Measurements from ENCODE around the gene SLC16A5. TPM values are rescaled to one million over a fixed set of nuclear protein-coding genes. Genes with fewer than 3 reads are reported as not detected.
A peak's percentile ranks its signal among the peaks of the same experiment; 100 is the strongest.

The SLC16A5 gene
- total and polyA plus RNA-seq, 8 donors, result 2.2 to 8.8 (median 4.4) TPM

GRCh38 chr17:75082683-75083082 is 5.1 kb upstream of the SLC16A5 start:
- WGBS, 2 donors, result 52 to 64% methylated on average over 6 of the region's 6 CpGs
- Histone ChIP-seq H3K27me3 (no peaks in the 10 kb centered on the region), H3K4me3 (no peak overlapping the region), H3K27ac (no peak overlapping the region), H3K36me3 (no peaks in the 10 kb centered on the region), H3K4me1 (peaks cover 0 to 12% (median 3%) of the 10 kb centered on the region in 3 donors), H3K9me3 (no peaks in the 10 kb centered on the region)
- FAIRE-seq (no peak), ATAC-seq (no peak), DNase-seq (no peak)
- intact Hi-C loops (cut with DNase I), result no loop called here
- TF ChIP-seq CTCF (IDR thresholded peaks at IDR 0.05), result no peak

DNA sequence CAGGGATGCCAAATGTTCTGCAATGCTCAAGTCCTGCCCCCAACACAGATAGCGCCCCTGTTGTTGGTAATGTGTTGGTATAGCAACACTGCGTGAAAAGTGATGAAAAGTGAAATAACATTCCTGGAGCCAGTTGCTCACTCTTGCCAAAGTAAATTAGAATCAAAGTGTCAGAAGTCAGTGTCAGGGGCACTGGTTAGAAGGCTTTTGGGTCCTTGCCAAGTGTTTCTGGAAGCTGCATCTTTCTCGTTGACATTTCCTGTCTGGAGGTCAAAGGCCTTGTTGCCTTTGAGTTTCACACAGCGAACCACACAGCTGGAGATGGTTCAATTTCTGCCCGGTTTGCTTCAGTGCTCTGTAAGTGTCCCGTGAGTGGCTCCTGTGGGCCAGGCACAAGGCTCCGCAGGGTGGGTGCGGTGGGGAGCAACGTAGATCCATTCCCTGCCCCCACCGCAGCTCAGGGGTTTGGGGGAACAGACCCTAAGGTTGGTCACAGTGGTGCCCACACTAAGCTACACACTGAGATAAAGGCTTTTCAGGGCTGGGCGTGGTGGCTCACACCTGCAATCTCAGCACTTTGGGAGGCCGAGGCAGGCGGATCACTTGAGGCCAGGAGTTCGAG is 3.6 kb upstream of the SLC16A5 start:
- no peak overlapping the region for H3K4me3 ChIP-seq
- H3K27me3 ChIP-seq, result no peaks in the 10 kb centered on the region
- H3K27ac ChIP-seq, result peak overlapping the region in 1 of 4 donors; percentile 14
- H3K36me3 ChIP-seq, result no peaks in the 10 kb centered on the region
- no peak for ATAC-seq
- DNase-seq, result no peak
- no peak for TF ChIP-seq CTCF (IDR thresholded peaks at IDR 0.05)
- no peaks in the 10 kb centered on the region for H3K9me3 ChIP-seq
- FAIRE-seq, result no peak
- WGBS, 2 donors, result 56 to 69% methylated on average over 14 of the region's 14 CpGs
- H3K4me1 ChIP-seq, result peaks cover 0 to under 1% (median 0%) of the 10 kb centered on the region in 3 donors
- intact Hi-C loops (cut with DNase I), result no loop called here

GRCh38 chr17:75086496-75087181 is 1.1 kb upstream of the SLC16A5 start:
- intact Hi-C loops (cut with DNase I), result no loop called here
- no peak overlapping the region for H3K4me3 ChIP-seq
- DNase-seq (no peak), ATAC-seq (no peak), FAIRE-seq (no peak)
- H3K36me3 ChIP-seq, result no peaks in the 10 kb centered on the region
- no peaks in the 10 kb centered on the region for H3K27me3 ChIP-seq
- no peak for TF ChIP-seq CTCF (IDR thresholded peaks at IDR 0.05)
- H3K4me1 ChIP-seq, result no peaks in the 10 kb centered on the region
- H3K9me3 ChIP-seq, result no peaks in the 10 kb centered on the region
- H3K27ac ChIP-seq, result peak overlapping the region in 1 of 4 donors; percentile 82
- WGBS, 2 donors, result 72 to 78% methylated on average over 15 of the region's 15 CpGs

- intact Hi-C loops (cut with DNase I), result no loop called here
- H3K27ac ChIP-seq, result peak overlapping the region; percentile 26 to 83 (median 76)
- no peaks in the 10 kb centered on the region for H3K4me1 ChIP-seq
- no peak for TF ChIP-seq CTCF (IDR thresholded peaks at IDR 0.05)
- no peaks in the 10 kb centered on the region for H3K36me3 ChIP-seq
- ATAC-seq (no peak), FAIRE-seq (no peak), DNase-seq (no peak)
- 79 to 83% methylated on average over 12 of the region's 12 CpGs for WGBS, 2 donors
- no peaks in the 10 kb centered on the region for H3K27me3 ChIP-seq
- peak overlapping the region in 2 of 4 donors; percentile 35 to 48 for H3K4me3 ChIP-seq
- H3K9me3 ChIP-seq, result no peaks in the 10 kb centered on the region
Measured at GRCh38 chr17:75087182-75087557, 584 bp upstream of the SLC16A5 start.

All from pancreas (tissue), 10 donors.